GM18526 (cell line): ENCODE measurements around the gene C15orf39.

Source experiments
- POLR2A ChIP-seq: IDR thresholded peaks from 3 replicates; pipeline ENCODE4 v1.6.1; 2011; ENCODE audit not compliant: insufficient read length; ENCODE audit errors: extremely low read depth

C15orf39 gene

GRCh38 chr15:75200391-75200764, 1.3 kb upstream of the C15orf39 start:
- no peak for TF ChIP-seq POLR2A

GRCh38 chr15:75200765-75201615, 692 bp upstream of the C15orf39 start:
- TF ChIP-seq POLR2A = no peak

- peak; percentile 57 for TF ChIP-seq POLR2A
Measured at GRCh38 chr15:75202251-75203016, 752 bp downstream of the C15orf39 start.

- TF ChIP-seq POLR2A = no peak
Measured at GRCh38 chr15:75203017-75203907, 1.6 kb downstream of the C15orf39 start.

- peak; percentile 46 for TF ChIP-seq POLR2A
Measured at GRCh38 chr15:75203908-75204263, 2.2 kb downstream of the C15orf39 start.

GRCh38 chr15:75204340-75205063, 2.8 kb downstream of the C15orf39 start:
- TF ChIP-seq POLR2A = peak; percentile 36

- TF ChIP-seq POLR2A = no peak
Measured at GRCh38 chr15:75205064-75205395, 3.3 kb downstream of the C15orf39 start.

- no peak for TF ChIP-seq POLR2A
Measured at GRCh38 chr15:75206006-75206405, 4.3 kb downstream of the C15orf39 start.

- TF ChIP-seq POLR2A = no peak
Measured at GRCh38 chr15:75206803-75207617, 5.3 kb downstream of the C15orf39 start.

- no peak for TF ChIP-seq POLR2A
Measured at GRCh38 chr15:75207618-75208500, 6.2 kb downstream of the C15orf39 start.

GRCh38 chr15:75208501-75209288, 7.0 kb downstream of the C15orf39 start:
- TF ChIP-seq POLR2A = no peak

- TF ChIP-seq POLR2A = no peak
Measured at GRCh38 chr15:75209289-75209676, 7.6 kb downstream of the C15orf39 start.
